ENCODE results near the gene AMPD2.

AMPD2 gene

DNA sequence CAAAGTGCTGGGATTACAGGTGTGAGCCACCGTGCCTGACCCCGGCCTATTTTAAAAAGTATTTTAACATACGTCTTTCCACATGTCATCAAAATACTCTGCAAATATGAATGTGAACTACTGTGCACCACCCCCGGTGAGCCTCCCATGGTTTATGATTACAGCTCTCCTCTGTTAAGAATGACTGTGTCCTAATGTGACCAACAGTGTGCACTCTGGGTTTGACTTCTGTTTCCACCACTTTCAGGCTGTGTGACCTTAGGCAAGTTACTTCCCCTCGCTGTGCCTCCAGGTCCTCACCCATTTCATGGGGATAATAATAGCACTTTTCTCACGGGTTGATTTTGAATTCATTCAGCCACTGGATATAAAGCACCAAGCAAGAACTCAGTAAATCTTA, 14.7 kb downstream of the AMPD2 start:
- TF ChIP-seq, protein P1, sequence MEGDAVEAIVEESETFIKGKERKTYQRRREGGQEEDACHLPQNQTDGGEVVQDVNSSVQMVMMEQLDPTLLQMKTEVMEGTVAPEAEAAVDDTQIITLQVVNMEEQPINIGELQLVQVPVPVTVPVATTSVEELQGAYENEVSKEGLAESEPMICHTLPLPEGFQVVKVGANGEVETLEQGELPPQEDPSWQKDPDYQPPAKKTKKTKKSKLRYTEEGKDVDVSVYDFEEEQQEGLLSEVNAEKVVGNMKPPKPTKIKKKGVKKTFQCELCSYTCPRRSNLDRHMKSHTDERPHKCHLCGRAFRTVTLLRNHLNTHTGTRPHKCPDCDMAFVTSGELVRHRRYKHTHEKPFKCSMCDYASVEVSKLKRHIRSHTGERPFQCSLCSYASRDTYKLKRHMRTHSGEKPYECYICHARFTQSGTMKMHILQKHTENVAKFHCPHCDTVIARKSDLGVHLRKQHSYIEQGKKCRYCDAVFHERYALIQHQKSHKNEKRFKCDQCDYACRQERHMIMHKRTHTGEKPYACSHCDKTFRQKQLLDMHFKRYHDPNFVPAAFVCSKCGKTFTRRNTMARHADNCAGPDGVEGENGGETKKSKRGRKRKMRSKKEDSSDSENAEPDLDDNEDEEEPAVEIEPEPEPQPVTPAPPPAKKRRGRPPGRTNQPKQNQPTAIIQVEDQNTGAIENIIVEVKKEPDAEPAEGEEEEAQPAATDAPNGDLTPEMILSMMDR (IDR thresholded peaks at IDR 0.05; ENCODE audit: low read depth, low read length, missing control alignments) = no peak
- DNase-seq = no peak
- in situ Hi-C loops (cut with HindIII; ENCODE audit: low pct_ligation_motif_present, low sequenced_read_pairs) = no loop called here
- peaks cover 27% of the 10 kb centered on the region for H3K36me3 ChIP-seq (replicated peaks)
- H3K27ac ChIP-seq = no peak overlapping the region
- no peaks in the 10 kb centered on the region for H3K27me3 ChIP-seq (replicated peaks)
- H3K4me3 ChIP-seq (ENCODE audit: low read depth, low read length) = no peak overlapping the region

DNA sequence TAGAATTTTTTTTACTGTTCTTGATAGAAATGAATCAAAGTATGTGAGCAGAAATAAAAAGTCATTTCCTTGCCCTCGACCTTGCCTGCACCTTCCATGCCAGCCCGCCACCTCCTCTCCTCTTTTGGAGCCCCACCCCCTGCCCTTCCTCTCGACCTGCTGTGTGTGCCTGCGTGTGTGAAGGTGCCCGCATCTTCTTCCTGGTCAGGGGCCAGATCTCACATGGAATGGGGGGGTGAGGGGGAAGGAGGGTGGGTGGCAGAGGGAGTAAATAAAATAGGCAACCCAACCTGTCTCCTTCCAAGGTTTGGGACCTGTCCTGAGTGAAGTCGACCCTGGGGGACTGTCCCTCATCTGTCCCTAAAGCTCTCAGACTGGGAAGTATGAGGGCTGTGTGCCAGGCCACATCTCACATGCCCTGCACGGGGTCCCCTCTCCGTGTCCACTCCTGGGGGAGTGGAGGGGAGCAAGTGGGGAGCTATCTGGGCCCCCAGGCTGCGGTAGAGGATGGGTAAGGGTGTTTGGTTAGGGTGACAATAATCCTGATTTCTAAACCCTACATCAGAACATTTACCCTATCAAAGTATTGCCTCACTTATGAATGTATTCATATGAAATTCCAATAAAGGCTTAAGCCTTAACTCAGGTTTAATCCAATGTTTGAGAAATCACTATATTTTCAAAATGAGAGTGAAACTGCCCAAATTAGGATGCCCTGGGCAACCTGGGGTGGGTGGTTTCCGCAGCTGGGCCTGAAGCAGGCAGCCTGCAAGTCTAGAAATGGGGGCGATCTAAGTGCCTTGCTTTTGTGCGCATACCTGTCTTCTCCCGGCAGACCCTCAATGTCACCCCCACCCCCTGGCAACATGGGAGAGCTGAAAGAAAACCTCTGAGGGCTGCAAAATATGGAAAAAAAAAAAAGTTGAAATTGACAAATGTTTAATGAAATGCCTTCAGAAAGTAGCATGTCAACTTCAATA, 15.4 kb downstream of the AMPD2 start:
- no peak overlapping the region for H3K4me3 ChIP-seq (ENCODE audit: low read depth, low read length)
- in situ Hi-C loops (cut with HindIII; ENCODE audit: low pct_ligation_motif_present, low sequenced_read_pairs) = no loop called here
- H3K36me3 ChIP-seq (replicated peaks) = peaks cover 19% of the 10 kb centered on the region
- no peaks in the 10 kb centered on the region for H3K27me3 ChIP-seq (replicated peaks)
- TF ChIP-seq, protein P1 (IDR thresholded peaks at IDR 0.05; ENCODE audit: low read depth, low read length, missing control alignments) = no peak
- DNase-seq = no peak
- no peak overlapping the region for H3K27ac ChIP-seq

DNA sequence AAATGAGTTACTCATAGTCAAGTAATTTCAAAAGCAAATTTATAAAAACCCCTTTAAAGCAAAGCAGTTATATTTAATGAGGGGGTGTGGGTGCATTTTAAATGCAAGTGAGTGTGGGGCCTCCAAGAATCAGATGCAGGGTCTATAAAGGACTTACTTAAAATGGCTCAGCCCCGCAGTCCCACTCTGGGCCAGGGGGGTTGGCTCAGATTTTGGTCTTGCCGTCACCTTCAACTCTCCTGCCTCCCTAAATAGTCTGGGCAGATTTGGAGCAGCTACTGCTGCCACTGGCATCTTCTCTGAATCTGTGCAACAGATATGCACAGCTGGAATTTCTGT, 16.2 kb downstream of the AMPD2 start:
- Histone ChIP-seq H3K27ac (no peak overlapping the region), H3K27me3 (replicated peaks) (no peaks in the 10 kb centered on the region), H3K36me3 (replicated peaks) (peaks cover 15% of the 10 kb centered on the region), H3K4me3 (ENCODE audit: low read depth, low read length) (no peak overlapping the region)
- in situ Hi-C loops (cut with HindIII; ENCODE audit: low pct_ligation_motif_present, low sequenced_read_pairs) = no loop called here
- TF ChIP-seq, protein P1 (IDR thresholded peaks at IDR 0.05; ENCODE audit: low read depth, low read length, missing control alignments) = no peak
- no peak for DNase-seq

DNA sequence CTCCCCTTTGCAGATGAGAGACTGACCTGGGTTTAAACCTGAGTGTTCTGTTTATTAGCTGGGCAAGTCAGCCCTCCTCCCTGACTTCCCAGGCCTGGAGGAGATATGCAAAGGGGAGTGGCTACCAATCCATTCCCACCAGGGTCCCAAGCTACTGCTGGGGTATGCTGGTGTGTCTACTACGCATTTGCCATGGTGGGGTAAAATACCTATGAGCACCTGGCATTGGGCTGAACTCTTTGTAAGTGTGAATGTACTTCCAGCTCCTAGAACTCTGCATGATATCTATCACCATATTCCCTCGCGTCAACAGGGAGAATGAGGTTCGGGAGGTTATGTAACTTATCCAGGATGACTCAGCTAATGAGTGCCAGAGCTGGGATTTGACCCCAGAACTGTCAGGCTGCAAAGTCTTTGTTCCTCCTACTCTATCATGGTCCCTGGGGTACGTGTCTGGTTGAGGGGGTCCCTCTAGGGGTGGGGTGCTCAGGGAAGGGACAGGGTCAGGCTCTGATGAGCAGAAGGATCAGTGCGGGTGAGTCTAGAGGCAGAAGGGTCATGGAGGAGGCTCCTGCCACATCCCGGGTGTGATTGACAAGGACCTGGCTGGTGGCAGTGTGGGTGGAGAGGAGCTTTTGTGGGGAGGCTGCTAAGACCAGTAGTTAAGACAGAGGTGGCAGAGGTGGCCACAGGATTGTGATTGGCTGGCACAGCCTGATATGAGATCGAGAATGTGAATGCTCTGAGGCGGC, 16.7 kb downstream of the AMPD2 start:
- Histone ChIP-seq H3K27ac (no peak overlapping the region), H3K27me3 (replicated peaks) (no peaks in the 10 kb centered on the region), H3K36me3 (replicated peaks) (peaks cover 10% of the 10 kb centered on the region), H3K4me3 (ENCODE audit: low read depth, low read length) (no peak overlapping the region)
- peak; percentile 40 for DNase-seq
- in situ Hi-C loops (cut with HindIII; ENCODE audit: low pct_ligation_motif_present, low sequenced_read_pairs) = no loop called here
- TF ChIP-seq, protein P1 (IDR thresholded peaks at IDR 0.05; ENCODE audit: low read depth, low read length, missing control alignments) = no peak

DNA sequence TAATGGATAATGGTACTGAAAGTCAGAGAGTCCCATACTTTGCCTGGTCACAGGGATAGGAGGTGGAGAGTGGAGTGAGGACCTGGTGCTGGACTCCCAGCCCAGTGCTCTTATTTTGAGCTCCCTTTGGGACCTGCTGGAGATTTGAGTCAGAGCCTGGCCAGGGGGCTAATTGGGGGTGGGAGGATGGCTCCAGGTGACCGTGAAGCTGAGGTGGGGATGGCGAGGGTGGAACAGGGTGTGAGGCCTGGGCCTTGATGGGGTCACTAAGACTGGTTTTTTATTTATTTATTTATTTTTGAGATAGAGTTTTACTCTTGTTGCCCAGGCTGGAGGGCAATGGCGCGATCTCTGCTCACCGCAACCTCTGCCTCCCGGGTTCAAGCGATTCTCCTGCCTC, 17.8 kb downstream of the AMPD2 start:
- TF ChIP-seq, protein P1 (IDR thresholded peaks at IDR 0.05; ENCODE audit: low read depth, low read length, missing control alignments) = no peak

More for the DNA sequence above, 17.8 kb downstream of the AMPD2 start:
- no peak overlapping the region for H3K4me3 ChIP-seq (ENCODE audit: low read depth, low read length)
- no peaks in the 10 kb centered on the region for H3K36me3 ChIP-seq (replicated peaks)
- in situ Hi-C loops (cut with HindIII; ENCODE audit: low pct_ligation_motif_present, low sequenced_read_pairs) = no loop called here
- no peak overlapping the region for H3K27ac ChIP-seq
- H3K27me3 ChIP-seq (replicated peaks) = no peaks in the 10 kb centered on the region
- no peak for DNase-seq
